Upper lobe of right lung (tissue), 1 donor: ENCODE data around the gene TNPO2. TPM values are rescaled to one million over a fixed set of nuclear protein-coding genes. Genes with fewer than 3 reads are reported as not detected.
"Not testable (repeated sequence)": the region's sequence is repeated elsewhere in the genome, so short reads cannot be mapped to it uniquely, and the experiment has no call there.

Source experiments
- ATAC-seq: fragments of 200-7000 bp; cut with Tn5 transposase; one replicate; pipeline ENCODE4 v1.9.1; 2020; ENCODE audit warnings: mild to moderate bottlenecking, moderate library complexity
- DNase-seq: peaks from one replicate; pipeline ENCODE4 v3.0.0-alpha.2; 2020
- H3K27ac ChIP-seq: fragments of 200-600 bp; one replicate; pipeline ENCODE4 v1.8.0; 2022
- H3K27me3 ChIP-seq: fragments of 200-600 bp; one replicate; pipeline ENCODE4 v1.8.0; 2022; ENCODE audit warnings: mild to moderate bottlenecking
- H3K36me3 ChIP-seq: fragments of 200-600 bp; one replicate; pipeline ENCODE4 v1.8.0; 2022
- H3K4me1 ChIP-seq: fragments of 200-600 bp; one replicate; pipeline ENCODE4 v1.8.0; 2022
- H3K4me3 ChIP-seq: fragments of 200-600 bp; one replicate; pipeline ENCODE4 v1.8.0; 2022; ENCODE audit warnings: mild to moderate bottlenecking
- H3K9me3 ChIP-seq: fragments of 200-600 bp; one replicate; pipeline ENCODE4 v1.8.0; 2022
- CTCF ChIP-seq: fragments of 200-600 bp; IDR thresholded peaks from one replicate; pipeline ENCODE4 v1.8.0; 2022; ENCODE audit warnings: antibody characterized with exemption
- intact Hi-C: fragments of 100-400 bp; cut with DNase I; formaldehyde crosslinking; loops from one replicate; pipeline ENCODE4 v1.11.0; 2022
- total RNA-seq: library from RNA; stranded (reverse); fragmentation: NEBNext Ultra II Directional; extraction: Animal tissue kit (Norgen Biotek cat#: 25700); gene quantifications from one replicate; pipeline ENCODE4 v1.2.1, GENCODE V29; 2021
- donor health status: DM: no; HTN: yes; CAD: no; lungs with severe emphysema.

Gene TNPO2
- total RNA-seq, 1 donor from 2014 or later = 49.0 TPM

- H3K27ac ChIP-seq = no peak within 1 kb of the TSS
- DNase-seq (no peak), ATAC-seq (no peak)
- intact Hi-C loops = no loop called here
- H3K4me1 ChIP-seq = no peaks in the 10 kb centered on the region
- no peaks in the 10 kb centered on the region for H3K9me3 ChIP-seq
- no peak for TF ChIP-seq CTCF
- no peaks in the 10 kb centered on the region for H3K36me3 ChIP-seq
- H3K4me3 ChIP-seq = no peak within 1 kb of the TSS
- H3K27me3 ChIP-seq = no peaks in the 10 kb centered on the region
Observed at GRCh38 chr19:12687496-12688196, 36.1 kb downstream of the TNPO2 start, which contains the start of gene GNG14. GNG14 (plus strand) TSS chr19:12687998; CDS start chr19:12688049, 51 bp downstream.

GRCh38 chr19:12685831-12686230 lies 37.9 kb downstream of the TNPO2 start:
- Histone ChIP-seq H3K36me3 (no peaks in the 10 kb centered on the region), H3K9me3 (no peaks in the 10 kb centered on the region), H3K4me3 (no peak overlapping the region), H3K4me1 (peaks cover 3% of the 10 kb centered on the region), H3K27me3 (no peaks in the 10 kb centered on the region), H3K27ac (no peak overlapping the region)
- ATAC-seq (no peak), DNase-seq (no peak)
- intact Hi-C loops = no loop called here
- TF ChIP-seq CTCF = no peak

GRCh38 chr19:12681074-12681987 lies 42.4 kb downstream of the TNPO2 start, which contains the start of gene DHPS:
DHPS (minus strand) TSS chr19:12681880; CDS start chr19:12681766, 114 bp downstream.
- TF ChIP-seq CTCF = no peak
- Histone ChIP-seq H3K27ac (peak within 1 kb of the TSS; percentile 98), H3K9me3 (no peaks in the 10 kb centered on the region), H3K36me3 (peaks cover 36% of the 10 kb centered on the region), H3K4me1 (peaks cover 8% of the 10 kb centered on the region), H3K4me3 (peak within 1 kb of the TSS; percentile 91), H3K27me3 (no peaks in the 10 kb centered on the region)
- ATAC-seq (peak; percentile 91), DNase-seq (peak; percentile 92)
- intact Hi-C loops = no loop called here

GRCh38 chr19:12680034-12680433 lies 43.7 kb downstream of the TNPO2 start:
- no peaks in the 10 kb centered on the region for H3K9me3 ChIP-seq
- H3K36me3 ChIP-seq = peaks cover 49% of the 10 kb centered on the region
- peaks cover 8% of the 10 kb centered on the region for H3K4me1 ChIP-seq
- intact Hi-C loops = no loop called here
- ATAC-seq (no peak), DNase-seq (no peak)
- H3K27me3 ChIP-seq = no peaks in the 10 kb centered on the region
- TF ChIP-seq CTCF = no peak
- H3K27ac ChIP-seq = no peak overlapping the region
- H3K4me3 ChIP-seq = no peak overlapping the region

- H3K27me3 ChIP-seq, DNase-seq, H3K27ac ChIP-seq, ATAC-seq, H3K4me1 ChIP-seq, H3K9me3 ChIP-seq, H3K4me3 ChIP-seq: not testable (repeated sequence)
- intact Hi-C loops = loop anchor here (10.0 kb wide), 1 partner anchor 113 kb away; no protein-coding TSS in a partner anchor
- peaks cover 69% of the 10 kb centered on the region for H3K36me3 ChIP-seq
Observed at GRCh38 chr19:12678039-12678438, 45.7 kb downstream of the TNPO2 start.

- DNase-seq = no peak
- H3K9me3 ChIP-seq = no peaks in the 10 kb centered on the region
- no peak for TF ChIP-seq CTCF
- no peak for ATAC-seq
- peaks cover 5% of the 10 kb centered on the region for H3K4me1 ChIP-seq
- no peak overlapping the region for H3K4me3 ChIP-seq
- peaks cover 78% of the 10 kb centered on the region for H3K36me3 ChIP-seq
- H3K27ac ChIP-seq = no peak overlapping the region
- intact Hi-C loops = loop anchor here (10.0 kb wide), 1 partner anchor 112 kb away; no protein-coding TSS in a partner anchor
- H3K27me3 ChIP-seq = no peaks in the 10 kb centered on the region
Observed at GRCh38 chr19:12676928-12677327, 46.8 kb downstream of the TNPO2 start.
